ACC112 (cell line): ENCODE results near the gene USP5.
A peak's percentile ranks its signal among the peaks of the same experiment; 100 is the strongest.

ENCODE experiments used
- H2AFZ ChIP-seq: fragments of 200-600 bp; sonication (generic); one replicate; pipeline ENCODE4 v1.6.0; 2017; ENCODE audit warnings: antibody characterized with exemption, low read length; ENCODE audit not compliant: unreplicated experiment
- H3K27ac ChIP-seq: fragments of 200-600 bp; sonication (generic); 2 replicates; pipeline ENCODE4 v1.5.1; 2014; ENCODE audit warnings: low read depth, mild to moderate bottlenecking, antibody characterized with exemption, low read length, moderate library complexity
- H3K27me3 ChIP-seq: fragments of 200-600 bp; sonication (generic); 2 replicates; pipeline ENCODE4 v1.6.1; 2014; ENCODE audit warnings: mild to moderate bottlenecking, antibody characterized with exemption, low read length, moderate library complexity, mixed read lengths; ENCODE audit not compliant: insufficient read depth
- H3K36me3 ChIP-seq: fragments of 200-600 bp; sonication (generic); 2 replicates; pipeline ENCODE4 v1.6.1; 2016; ENCODE audit warnings: mild to moderate bottlenecking, antibody characterized with exemption, low read length, moderate library complexity, mixed read lengths; ENCODE audit not compliant: insufficient read depth
- H3K4me1 ChIP-seq: fragments of 200-600 bp; sonication (generic); one replicate; pipeline ENCODE4 v1.6.1; 2016; ENCODE audit warnings: low read length, mixed read lengths; ENCODE audit not compliant: insufficient read depth, unreplicated experiment, control insufficient read depth
- H3K4me3 ChIP-seq: fragments of 200-600 bp; sonication (generic); 2 replicates; pipeline ENCODE4 v1.5.1; 2014; ENCODE audit warnings: mild to moderate bottlenecking, low read depth, low read length
- H3K79me2 ChIP-seq: fragments of 200-600 bp; sonication (generic); one replicate; pipeline ENCODE4 v1.6.0; 2016; ENCODE audit warnings: low read length; ENCODE audit not compliant: control insufficient read depth, unreplicated experiment, insufficient read depth

Gene USP5, protein sequence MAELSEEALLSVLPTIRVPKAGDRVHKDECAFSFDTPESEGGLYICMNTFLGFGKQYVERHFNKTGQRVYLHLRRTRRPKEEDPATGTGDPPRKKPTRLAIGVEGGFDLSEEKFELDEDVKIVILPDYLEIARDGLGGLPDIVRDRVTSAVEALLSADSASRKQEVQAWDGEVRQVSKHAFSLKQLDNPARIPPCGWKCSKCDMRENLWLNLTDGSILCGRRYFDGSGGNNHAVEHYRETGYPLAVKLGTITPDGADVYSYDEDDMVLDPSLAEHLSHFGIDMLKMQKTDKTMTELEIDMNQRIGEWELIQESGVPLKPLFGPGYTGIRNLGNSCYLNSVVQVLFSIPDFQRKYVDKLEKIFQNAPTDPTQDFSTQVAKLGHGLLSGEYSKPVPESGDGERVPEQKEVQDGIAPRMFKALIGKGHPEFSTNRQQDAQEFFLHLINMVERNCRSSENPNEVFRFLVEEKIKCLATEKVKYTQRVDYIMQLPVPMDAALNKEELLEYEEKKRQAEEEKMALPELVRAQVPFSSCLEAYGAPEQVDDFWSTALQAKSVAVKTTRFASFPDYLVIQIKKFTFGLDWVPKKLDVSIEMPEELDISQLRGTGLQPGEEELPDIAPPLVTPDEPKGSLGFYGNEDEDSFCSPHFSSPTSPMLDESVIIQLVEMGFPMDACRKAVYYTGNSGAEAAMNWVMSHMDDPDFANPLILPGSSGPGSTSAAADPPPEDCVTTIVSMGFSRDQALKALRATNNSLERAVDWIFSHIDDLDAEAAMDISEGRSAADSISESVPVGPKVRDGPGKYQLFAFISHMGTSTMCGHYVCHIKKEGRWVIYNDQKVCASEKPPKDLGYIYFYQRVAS

GRCh38 chr12:6851921-6852650 is at the start of gene USP5:
USP5 (plus strand) TSS chr12:6852150; CDS start chr12:6852180, 30 bp downstream.
- 0 out of 2 replicates have a peak, but pooled peaks cover 3% of the 10 kb centered on the region for H3K36me3 ChIP-seq
- peak within 1 kb of the TSS; percentile 83 for H3K27ac ChIP-seq
- no peaks in the 10 kb centered on the region for H3K27me3 ChIP-seq
- H2AFZ ChIP-seq = peak within 1 kb of the TSS; percentile 58
- H3K79me2 ChIP-seq = peaks cover 44% of the 10 kb centered on the region
- peaks cover 22% of the 10 kb centered on the region for H3K4me1 ChIP-seq
- H3K4me3 ChIP-seq = peak within 1 kb of the TSS; percentile 86

- no peaks in the 10 kb centered on the region for H3K27me3 ChIP-seq
- no peak overlapping the region for H3K27ac ChIP-seq
- no peak overlapping the region for H2AFZ ChIP-seq
- no peak overlapping the region for H3K4me3 ChIP-seq
- no peaks in the 10 kb centered on the region for H3K79me2 ChIP-seq
- no peaks in the 10 kb centered on the region for H3K4me1 ChIP-seq
- H3K36me3 ChIP-seq = no peaks in the 10 kb centered on the region
Observed at GRCh38 chr12:6807170-6807569, 44.8 kb upstream of the USP5 start.

DNA sequence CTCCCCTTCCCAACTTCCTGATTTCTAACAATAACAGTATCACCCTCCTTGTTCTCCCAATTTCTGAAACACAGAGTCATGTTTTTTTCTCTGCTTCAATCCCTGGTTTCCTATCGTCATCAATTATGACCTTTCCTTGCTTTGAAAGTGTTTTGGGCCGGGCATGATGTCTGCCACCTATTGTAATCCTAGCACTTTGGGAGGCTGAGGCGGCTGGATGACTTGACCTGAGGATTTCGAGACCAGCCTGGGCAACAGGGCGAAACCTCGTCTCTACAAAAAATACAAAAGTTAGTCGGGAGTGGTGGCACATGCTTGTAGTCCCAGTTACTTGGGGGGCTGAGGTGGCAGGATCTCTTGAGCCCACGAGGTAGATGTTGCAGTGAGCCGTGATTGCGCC is 42.9 kb upstream of the USP5 start:
- H3K4me1 ChIP-seq = no peaks in the 10 kb centered on the region
- no peak overlapping the region for H2AFZ ChIP-seq

DNA sequence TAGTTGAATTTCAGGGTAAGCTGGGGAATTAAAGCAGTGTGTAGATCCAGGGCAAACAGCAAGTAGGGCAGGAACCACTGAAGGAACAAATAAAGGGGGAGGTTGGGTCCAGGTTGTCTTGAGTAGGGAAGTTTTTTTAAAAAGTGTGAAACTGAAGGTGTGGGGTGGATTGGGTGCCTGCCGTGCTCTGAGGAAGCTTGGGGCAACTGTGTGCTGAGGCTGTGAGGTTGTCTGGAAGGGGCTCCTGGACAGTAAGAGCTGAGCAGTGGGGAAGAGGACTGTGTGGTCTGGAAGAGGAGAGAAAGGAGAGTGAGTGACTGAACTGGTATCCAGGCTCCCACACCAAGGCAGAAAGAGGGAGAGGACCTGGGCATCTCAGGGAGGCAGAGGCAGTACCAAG is 41.2 kb upstream of the USP5 start:
- H3K36me3 ChIP-seq = no peaks in the 10 kb centered on the region
- no peak overlapping the region for H2AFZ ChIP-seq
- H3K27ac ChIP-seq = no peak overlapping the region
- no peaks in the 10 kb centered on the region for H3K4me1 ChIP-seq
- no peaks in the 10 kb centered on the region for H3K27me3 ChIP-seq
- H3K4me3 ChIP-seq = no peak overlapping the region
- no peaks in the 10 kb centered on the region for H3K79me2 ChIP-seq

More for the DNA sequence above, 42.9 kb upstream of the USP5 start:
- H3K36me3 ChIP-seq = no peaks in the 10 kb centered on the region
- no peaks in the 10 kb centered on the region for H3K27me3 ChIP-seq
- H3K79me2 ChIP-seq = no peaks in the 10 kb centered on the region
- no peak overlapping the region for H3K27ac ChIP-seq
- no peak overlapping the region for H3K4me3 ChIP-seq

DNA sequence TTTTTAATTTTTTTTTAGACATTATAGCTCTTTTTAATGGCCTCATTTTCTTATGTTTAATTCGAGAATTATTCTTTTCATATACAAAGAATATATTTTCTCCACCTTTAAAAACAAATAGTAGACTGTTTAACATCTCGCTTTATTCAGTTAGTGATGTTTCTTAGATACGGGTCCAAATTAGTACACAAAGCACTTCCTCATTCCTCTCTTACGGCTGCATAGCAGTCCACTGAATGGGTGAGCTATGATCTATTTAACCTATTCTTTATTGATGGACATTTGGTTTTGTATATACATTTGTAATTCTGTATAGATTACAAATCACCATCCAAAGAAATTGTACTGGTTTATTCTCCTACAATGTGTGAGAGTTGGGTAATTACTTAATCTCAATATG is 38.6 kb upstream of the USP5 start:
- Histone ChIP-seq H3K4me1 (no peaks in the 10 kb centered on the region), H3K27me3 (no peaks in the 10 kb centered on the region), H3K79me2 (no peaks in the 10 kb centered on the region), H3K27ac (no peak overlapping the region), H3K36me3 (no peaks in the 10 kb centered on the region), H3K4me3 (no peak overlapping the region), H2AFZ (no peak overlapping the region)

GRCh38 chr12:6816598-6816997 is 35.4 kb upstream of the USP5 start:
- H3K79me2 ChIP-seq = no peaks in the 10 kb centered on the region
- H2AFZ ChIP-seq = no peak overlapping the region
- no peak overlapping the region for H3K4me3 ChIP-seq
- H3K27ac ChIP-seq = no peak overlapping the region
- no peaks in the 10 kb centered on the region for H3K36me3 ChIP-seq
- H3K4me1 ChIP-seq = peaks cover 17% of the 10 kb centered on the region
- H3K27me3 ChIP-seq = no peaks in the 10 kb centered on the region

DNA sequence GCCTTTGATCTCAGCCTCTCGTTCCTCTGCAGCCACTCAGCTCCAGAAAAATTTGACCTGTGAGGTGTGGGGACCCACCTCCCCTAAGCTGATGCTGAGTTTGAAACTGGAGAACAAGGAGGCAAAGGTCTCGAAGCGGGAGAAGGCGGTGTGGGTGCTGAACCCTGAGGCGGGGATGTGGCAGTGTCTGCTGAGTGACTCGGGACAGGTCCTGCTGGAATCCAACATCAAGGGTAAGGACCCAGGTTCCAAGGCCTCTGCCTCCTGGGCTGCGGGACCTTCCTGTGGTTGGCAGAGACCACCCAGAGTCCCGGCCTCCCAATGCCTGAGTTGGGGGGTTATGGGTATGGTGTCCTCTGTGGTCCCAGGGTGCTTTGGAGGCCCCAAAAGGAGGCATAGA is 34.9 kb upstream of the USP5 start:
- H3K4me3 ChIP-seq = no peak overlapping the region

DNA sequence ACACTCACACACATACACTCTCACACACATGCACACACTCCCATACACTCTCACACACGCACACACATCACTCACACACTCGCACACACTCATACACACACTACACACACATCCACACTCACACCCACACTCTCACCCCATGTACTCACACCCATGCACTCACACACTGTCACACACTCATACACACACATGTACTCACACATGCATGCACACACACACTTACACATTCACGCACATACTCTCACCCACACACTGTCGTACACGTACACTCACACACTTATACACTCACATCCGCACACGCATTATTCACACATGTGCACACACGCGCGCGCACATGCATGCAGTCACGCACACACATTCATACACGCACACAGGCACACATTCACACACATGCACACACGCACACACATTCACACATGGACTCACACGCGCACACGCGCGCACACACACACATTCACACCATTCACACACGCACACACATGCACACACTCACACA is 34.2 kb upstream of the USP5 start:
- Histone ChIP-seq H3K27me3 (peaks cover 6% of the 10 kb centered on the region; the same call in 1 of the 2 replicates), H2AFZ (no peak overlapping the region), H3K4me3 (no peak overlapping the region), H3K79me2 (no peaks in the 10 kb centered on the region), H3K27ac (no peak overlapping the region), H3K36me3 (no peaks in the 10 kb centered on the region), H3K4me1 (peaks cover 21% of the 10 kb centered on the region)

More for the DNA sequence above, 34.9 kb upstream of the USP5 start:
- Histone ChIP-seq H3K79me2 (no peaks in the 10 kb centered on the region), H3K4me1 (peaks cover 21% of the 10 kb centered on the region), H3K27ac (no peak overlapping the region), H2AFZ (no peak overlapping the region), H3K36me3 (no peaks in the 10 kb centered on the region), H3K27me3 (peaks cover 3% of the 10 kb centered on the region; the same call in 1 of the 2 replicates)

DNA sequence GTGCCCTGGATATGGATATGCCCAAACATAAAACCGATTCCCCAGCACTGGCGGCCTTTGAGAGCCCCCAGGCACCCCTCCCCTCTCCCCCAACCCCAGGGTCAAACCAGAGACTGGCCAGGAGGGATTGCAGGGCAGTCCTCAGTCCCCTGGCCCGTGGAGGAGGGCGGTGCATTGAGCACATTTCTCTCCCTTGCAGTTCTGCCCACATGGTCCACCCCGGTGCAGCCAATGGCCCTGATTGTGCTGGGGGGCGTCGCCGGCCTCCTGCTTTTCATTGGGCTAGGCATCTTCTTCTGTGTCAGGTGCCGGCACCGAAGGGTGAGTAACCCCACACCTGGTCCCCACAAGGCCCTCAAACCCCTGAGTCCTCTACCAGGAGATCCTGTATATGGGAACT is 33.7 kb upstream of the USP5 start:
- H3K27ac ChIP-seq = no peak overlapping the region
- no peak overlapping the region for H3K4me3 ChIP-seq
- H3K27me3 ChIP-seq = peaks cover 11% of the 10 kb centered on the region; the same call in 1 of the 2 replicates
- H3K79me2 ChIP-seq = no peaks in the 10 kb centered on the region
- no peaks in the 10 kb centered on the region for H3K36me3 ChIP-seq
- H2AFZ ChIP-seq = no peak overlapping the region
- H3K4me1 ChIP-seq = peaks cover 21% of the 10 kb centered on the region

DNA sequence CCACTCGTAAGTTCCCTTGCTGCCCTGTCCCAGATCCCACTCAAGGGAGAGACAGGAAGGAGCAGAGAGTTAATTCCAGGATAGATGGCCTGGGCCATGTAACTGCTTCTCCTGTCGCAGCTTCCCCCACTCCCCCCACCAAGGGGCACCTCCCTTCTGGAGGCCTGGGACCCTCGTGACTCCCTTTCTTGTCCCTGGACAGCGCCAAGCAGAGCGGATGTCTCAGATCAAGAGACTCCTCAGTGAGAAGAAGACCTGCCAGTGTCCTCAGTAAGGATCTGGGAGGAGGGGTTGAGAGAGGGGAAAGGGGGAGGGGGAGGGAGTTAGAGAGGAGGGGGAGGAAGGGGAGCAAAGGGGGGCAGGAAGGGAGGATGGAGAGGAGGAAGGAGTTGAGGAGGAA is 33.3 kb upstream of the USP5 start:
- no peaks in the 10 kb centered on the region for H3K79me2 ChIP-seq
- no peak overlapping the region for H3K27ac ChIP-seq
- H3K27me3 ChIP-seq = peaks cover 11% of the 10 kb centered on the region; the same call in 1 of the 2 replicates
- H3K4me3 ChIP-seq = no peak overlapping the region
- H2AFZ ChIP-seq = no peak overlapping the region
- H3K36me3 ChIP-seq = no peaks in the 10 kb centered on the region
- peaks cover 21% of the 10 kb centered on the region for H3K4me1 ChIP-seq
